GM19193 (cell line): ENCODE data around the gene FANCD2OS.

Source experiments
- POLR2A ChIP-seq: IDR thresholded peaks from 4 replicates; pipeline ENCODE4 v1.6.1; 2011; ENCODE audit not compliant: insufficient read depth, insufficient read length; ENCODE audit errors: extremely low read depth

The FANCD2OS gene, protein sequence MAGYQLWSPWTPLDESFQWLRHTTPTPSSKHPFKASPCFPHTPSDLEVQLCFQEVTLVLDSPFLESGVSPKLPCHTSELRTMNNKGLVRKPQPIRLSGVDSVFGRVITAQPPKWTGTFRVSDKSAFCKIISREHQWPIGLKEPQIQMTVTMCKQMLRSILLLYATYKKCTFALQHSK

DNA sequence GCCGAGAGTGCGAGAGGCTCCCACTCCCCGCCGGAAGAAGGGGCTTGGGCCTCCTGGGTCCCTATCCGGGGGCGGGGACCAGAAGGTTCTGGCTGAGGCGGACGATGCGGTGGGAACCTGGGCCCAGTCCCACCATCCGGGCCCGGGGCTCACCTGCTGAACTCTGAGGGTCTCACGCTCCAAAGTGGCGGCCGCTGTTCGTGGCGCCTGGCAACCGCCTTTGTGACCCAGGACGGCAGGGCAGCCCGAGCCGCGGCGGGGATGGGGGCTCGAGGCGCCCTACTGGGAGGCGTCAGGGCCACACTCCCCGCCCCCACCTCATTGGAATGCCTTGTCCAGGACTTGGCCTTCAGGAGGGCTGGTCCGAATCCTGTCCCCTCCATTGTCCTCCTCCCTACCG lies at the start of gene FANCD2OS:
FANCD2OS (minus strand) TSS at position 165 of the 400 bp plus-strand sequence. CDS start 3,481 bp downstream, outside the sequence.
- TF ChIP-seq POLR2A = no peak

DNA sequence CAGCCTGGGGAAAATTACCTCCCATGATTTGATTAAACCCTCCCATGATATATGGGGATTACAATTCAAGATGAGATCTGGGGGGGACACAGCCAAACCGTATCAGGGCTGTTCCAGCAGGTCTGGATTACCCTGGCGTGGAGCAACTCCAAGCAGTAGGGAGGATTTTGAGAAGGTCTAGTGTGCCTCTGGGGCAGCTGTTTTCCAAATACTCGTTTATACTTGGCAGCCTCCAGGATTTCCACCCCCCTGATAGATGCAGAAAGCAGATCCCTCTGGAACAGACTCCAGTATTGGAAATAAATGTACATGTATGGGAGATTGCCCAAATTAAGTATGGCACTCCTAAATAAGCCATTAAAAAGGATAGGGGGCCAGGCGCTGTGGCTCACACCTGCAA lies 49.0 kb upstream of the FANCD2OS start:
- TF ChIP-seq POLR2A = no peak

DNA sequence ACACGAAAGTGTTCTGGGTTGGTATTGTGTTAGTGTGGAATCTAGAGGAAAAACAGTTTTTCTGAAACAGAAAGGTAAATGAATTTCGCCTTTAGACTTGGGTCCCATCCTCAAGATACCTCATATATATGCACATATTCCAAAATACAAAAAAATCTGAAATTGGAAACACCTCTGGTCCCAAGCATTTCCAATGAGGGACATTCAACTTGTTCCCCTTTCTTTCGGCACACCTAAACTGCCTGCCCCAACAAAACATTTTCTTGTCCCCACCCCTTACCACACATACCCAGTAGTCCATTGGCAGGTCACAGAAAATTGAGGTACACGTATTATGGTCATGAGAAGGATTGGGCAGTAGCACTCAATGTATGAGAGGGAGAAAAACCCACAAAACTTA lies 47.6 kb upstream of the FANCD2OS start:
- no peak for TF ChIP-seq POLR2A

DNA sequence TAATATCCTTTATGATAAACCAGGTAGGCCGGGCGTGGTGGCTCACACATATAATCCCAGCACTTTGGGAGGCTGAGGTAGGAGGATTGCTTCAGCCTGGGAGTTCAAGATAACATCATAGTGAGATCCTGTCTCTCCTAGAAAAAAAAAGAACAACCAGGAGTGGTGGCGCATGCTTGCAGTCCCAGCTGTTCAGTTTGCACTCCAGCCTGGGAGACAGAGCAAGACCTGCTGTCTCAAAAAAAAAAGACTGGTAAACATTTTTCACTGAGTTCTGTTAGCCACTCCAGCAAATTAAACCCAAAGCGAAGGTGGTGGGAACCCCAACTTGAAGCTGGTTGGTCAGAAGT lies 47.0 kb upstream of the FANCD2OS start:
- TF ChIP-seq POLR2A = no peak

DNA sequence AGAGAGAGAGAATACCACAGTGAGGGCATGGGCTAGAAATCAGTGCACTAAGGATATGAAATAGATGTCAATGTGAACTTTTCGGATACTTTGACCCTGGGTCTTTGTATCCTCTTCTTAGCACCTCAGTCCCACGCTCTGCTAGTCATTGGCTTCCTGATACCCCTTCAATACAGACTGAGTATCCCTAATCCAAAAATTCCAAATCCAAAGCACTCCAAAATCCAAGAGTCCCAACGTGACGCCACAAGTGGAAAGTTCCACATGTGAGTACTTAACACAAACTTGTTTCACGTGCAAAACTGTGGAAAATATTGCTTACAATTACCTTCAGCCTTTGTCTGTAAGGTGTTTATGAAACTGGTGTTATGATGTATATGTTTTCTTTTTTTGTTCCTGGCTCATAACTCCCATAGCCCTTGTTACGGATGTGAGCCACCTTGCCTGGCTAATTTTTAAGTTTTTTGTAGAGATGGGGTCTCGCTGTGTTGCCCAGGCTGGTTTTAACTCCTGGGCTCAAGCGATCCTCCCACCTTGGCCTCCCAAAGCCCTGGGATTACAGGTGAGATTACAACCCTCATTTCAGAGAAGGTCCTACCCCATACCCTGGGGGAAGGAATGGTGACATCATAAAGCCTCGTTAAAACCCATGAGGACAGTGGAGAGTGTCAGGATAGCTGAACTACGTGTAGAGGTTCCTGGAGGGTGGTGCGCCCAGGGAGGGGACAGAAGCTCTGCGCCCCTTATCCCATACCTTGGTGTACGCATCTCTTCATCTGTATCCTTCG lies 46.5 kb upstream of the FANCD2OS start:
- TF ChIP-seq POLR2A = no peak

DNA sequence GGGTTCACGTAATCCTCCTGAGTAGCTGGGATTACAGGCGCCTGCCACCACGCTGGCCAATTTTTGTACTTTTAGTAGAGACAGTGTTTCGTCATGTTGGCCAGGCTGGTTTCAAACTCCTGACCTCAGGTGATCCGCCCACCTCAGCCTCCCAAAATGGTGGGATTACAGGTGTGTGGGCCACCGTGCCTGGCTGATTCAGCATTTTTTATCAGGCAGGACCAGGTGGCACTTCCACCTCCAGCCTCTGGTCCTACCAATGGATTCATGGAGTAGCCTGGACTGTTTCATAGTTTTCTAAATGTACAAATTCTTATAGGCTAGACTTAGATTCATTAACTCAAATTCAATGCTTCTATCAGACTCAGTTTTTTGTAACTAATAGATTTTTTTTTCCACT lies 42.9 kb upstream of the FANCD2OS start:
- no peak for TF ChIP-seq POLR2A

DNA sequence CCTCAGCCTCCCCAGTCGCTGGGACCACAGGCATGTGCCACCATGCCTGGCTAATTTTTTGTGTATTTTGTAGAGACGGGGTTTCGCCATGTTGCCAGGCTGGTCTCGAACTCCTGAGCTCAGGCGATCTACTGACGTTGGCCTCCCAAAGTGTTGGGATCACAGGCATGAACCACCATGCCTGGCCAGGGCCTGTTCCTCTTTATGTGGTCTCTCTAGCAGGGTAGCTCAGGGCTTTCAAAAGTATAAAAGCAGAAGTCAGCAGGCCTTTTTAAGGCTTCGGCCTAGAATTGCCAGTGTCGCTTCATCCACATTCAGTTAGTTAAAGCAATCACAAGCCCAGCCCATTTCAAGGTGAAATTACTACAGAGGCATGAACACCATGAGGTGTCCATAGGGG lies 41.2 kb upstream of the FANCD2OS start:
- no peak for TF ChIP-seq POLR2A

DNA sequence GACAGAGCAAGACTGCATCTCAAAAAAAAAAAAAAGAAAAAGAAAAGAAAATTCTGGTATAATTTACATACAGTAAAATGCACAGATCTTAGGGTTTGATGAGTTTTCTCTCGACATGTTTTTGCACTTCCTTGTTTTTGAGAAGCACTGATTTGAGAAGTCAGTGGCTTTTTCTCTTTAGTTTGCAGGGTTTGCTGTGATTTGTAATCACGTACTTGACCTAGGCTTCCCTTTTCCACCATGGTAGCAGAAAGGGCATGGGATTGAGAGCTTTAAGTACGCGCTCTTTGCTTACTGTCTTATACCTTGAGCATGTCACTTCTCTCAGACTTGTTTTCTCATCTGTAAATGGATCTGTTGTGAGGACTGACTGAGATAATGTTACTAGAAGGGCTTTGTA lies 37.6 kb upstream of the FANCD2OS start:
- no peak for TF ChIP-seq POLR2A

DNA sequence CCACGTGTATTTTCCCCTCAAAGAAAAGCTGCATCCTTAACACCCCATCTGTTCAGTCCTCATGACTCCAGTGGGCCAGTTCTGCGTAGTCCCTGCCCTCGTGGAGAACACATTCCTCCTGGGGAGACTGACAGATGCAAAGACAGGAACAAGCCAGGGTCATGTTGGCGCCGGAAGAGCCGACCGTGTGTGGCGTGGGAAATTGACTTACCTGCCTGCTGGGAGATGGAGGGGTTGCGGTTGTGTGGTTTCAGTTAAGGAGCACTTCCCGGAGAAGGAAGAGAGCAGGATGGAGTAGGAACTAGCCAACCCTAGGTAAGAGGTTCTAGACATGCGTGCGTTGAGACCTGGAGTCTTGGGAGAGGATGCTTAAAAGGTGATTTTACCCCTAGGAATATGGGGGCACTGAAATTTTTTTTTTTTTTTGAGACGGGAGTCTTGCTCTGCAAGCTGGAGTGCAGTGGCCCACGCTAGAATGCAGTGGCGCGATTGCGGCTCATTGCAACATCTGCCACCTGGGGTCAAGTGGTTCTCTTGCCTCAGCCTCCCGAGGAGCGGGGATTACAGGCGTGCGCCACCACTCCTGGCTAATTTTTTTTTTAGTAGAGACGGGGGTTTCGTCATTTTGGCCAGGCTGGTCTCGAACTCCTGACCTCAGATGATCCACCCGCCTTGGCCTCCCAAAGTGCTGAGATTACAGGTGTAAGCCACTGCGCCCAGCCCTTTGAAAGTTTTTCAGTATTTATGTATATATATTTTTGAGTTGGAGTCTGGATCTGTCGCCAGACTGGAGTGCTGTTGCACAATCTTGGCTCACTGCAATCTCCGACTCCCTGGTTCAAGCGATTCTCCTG lies 34.9 kb upstream of the FANCD2OS start:
- no peak for TF ChIP-seq POLR2A

DNA sequence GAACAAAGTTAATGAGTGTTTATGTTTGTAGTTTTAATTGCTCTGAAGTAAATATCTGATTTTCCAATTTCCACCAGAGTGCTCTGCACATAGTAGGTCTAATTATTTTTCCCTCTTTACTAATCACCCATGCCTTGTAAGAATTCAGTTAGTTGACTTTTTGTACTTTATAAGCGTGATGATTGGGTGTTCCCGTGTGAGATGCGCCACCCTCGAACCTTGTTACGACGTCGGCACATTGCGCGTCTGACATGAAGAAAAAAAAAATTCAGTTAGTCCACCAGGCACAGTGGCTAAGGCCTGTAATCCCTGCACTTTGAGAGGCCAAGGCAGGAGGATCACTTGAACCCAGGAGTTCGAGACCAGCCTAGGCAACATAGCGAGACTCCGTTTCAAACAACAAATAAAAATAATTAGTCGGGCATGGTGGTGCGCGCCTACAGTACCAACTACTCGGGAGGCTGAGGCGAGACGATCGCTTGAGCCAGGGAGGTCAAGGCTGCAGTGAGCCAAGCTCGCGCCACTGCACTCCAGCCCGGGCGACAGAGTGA lies 33.0 kb upstream of the FANCD2OS start:
- no peak for TF ChIP-seq POLR2A

DNA sequence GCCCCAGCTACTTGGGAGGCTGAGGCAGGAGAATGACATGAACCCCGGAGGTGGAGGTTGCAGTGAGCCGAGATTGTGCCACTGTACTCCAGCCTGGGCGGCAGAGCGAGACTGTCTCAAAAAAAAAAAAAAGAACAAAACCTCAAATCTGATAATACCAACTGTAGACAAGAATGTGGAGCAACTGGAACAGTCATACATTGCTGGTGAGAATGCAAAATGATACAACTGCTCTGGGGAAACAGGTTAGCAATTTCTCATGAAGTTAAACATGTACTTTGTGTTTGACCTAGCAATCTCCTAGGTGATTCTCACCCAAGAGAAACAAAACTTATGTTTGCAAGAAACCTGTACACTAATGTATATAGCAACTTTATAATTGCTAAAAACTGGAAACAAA lies 29.1 kb upstream of the FANCD2OS start:
- TF ChIP-seq POLR2A = no peak

DNA sequence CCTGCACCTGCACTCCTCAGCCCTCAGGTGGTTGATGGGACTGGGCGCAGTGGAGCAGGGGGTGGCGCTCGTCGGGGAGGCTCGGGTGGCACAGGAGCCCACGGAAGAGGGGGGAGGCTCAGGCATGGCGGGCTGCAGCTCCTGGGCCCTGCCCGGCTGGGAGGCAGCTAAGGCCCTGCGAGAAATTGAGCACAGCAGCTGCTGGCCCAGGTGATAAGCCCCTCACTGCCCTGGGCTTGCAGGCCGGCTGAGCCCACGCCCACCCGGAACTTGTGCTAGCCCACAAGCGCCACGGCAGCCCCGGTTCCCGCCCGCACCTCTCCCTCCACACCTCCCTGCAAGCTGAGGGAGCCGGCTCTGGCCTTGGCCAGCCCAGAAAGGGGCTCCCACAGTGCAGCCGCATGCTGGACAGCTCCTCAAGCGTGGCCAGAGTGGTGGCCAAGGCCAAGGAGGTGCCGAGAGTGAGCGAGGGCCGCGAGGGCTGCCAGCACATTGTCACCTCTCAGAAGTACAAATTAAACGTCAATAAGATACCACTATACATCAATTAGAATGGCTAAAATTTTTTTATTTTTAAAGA lies 28.5 kb upstream of the FANCD2OS start:
- TF ChIP-seq POLR2A = no peak

DNA sequence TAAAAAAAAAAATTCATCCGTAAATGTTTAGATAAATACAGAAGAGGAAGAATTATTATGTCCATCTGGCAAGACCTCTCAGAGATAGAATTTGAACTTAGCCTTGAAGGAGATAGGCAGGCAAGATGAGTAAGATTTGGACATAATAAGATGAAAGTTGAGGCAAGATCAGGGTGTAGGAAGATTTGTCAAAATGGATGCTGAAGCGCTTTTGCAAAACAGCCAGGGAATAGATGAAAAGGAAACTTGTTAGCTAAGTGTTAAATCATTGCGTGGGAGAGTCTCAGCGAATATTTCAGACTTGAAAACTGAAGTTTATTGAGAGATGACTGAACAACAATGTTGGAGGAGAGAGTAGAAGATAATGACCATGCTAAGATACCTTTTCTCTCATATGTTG lies 14.7 kb upstream of the FANCD2OS start:
- TF ChIP-seq POLR2A = no peak

DNA sequence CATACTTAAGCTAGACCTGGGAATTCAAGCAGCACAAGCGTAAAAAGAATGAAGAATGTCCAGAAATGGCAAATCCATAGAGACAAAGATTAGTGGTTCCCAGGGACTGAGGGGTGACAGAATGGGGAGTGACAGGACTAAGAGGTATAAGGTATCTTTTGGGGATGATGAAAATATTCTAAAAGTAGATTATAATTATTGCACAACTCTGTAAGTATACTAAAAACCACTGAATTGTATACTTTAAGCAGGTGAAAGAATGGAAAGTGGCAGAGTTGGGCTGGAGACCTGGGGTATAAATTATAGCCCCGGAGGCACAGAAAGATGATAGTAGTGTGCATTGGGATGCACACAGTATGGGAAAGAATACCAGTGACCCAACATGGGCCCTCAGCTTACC lies 13.0 kb upstream of the FANCD2OS start:
- no peak for TF ChIP-seq POLR2A

DNA sequence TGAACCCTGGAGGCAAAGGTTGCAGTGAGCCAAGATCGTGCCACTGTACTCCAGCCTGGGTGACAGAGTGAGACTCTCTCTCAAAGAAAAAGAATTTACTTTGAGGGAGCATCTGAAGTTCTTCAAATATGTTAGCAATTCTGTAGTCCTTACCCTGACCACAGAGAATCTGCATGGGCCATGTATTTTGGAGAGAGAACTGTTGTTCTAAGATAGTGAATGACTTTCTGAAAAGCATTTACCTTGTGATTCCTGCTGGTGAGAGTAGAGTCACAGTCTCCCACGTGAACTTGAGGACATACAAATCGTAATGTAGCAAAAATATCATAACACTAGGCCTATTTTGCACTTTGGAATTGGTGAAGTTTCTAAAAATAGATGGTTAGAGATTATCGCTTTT lies 11.3 kb upstream of the FANCD2OS start:
- TF ChIP-seq POLR2A = no peak

DNA sequence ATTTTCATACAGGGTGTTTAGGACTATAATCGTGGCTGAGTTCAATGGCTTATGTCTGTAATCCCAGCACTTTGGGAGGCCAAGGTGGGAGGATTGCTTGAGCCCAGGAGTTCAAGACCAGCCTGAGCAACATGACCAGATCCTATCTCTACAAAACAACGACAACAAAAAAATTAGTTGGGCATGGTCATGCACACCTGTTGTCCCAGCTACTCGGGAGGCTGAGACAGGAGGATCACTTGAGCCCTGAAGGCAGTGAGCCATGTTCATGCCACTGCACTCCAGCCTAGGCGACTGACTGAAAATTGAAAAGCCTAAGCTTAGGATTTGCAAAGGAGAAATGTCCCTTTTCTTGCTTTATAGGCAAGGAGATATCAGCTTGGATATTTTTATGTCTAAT lies 8.9 kb upstream of the FANCD2OS start:
- TF ChIP-seq POLR2A = no peak

DNA sequence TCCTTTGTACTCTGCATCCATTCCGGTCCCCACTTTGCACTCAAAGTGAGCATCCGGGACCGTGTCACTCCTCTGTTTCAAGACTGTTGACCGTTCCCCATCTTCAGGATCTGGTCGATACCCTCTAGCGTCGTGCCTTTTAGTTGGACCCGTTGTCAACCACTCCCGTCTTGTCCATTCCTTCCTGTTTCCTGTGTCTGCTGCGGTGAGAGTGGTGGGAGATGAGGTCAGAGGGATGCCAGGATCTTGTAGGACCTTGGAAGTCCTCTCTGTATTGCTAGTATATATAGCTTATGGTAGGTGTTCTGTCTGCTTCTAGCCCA lies 8.0 kb upstream of the FANCD2OS start:
- TF ChIP-seq POLR2A = no peak
